SKM-1 (cell line): ENCODE results near the gene FGD6.
A peak's percentile ranks its signal among the peaks of the same experiment; 100 is the strongest.
"Not testable (repeated sequence)": the region's sequence is repeated elsewhere in the genome, so short reads cannot be mapped to it uniquely, and the experiment has no call there.

Source experiments
- DNase-seq: peaks from one replicate; lab custom pipeline; 2025; ENCODE audit not compliant: unreplicated experiment; lab: John Stamatoyannopoulos, UW

FGD6 gene

GRCh38 chr12:95217377-95218149, at the start of gene FGD6, which contains the start of gene VEZT:
Gene FGD6, minus strand, starts transcription at chr12:95217467. Its CDS starts 227 bp downstream, at chr12:95217240.
Gene VEZT, plus strand, starts transcription at chr12:95217807. Its CDS starts 44 bp downstream, at chr12:95217851.
- DNase-seq, result peak; percentile 67

DNA sequence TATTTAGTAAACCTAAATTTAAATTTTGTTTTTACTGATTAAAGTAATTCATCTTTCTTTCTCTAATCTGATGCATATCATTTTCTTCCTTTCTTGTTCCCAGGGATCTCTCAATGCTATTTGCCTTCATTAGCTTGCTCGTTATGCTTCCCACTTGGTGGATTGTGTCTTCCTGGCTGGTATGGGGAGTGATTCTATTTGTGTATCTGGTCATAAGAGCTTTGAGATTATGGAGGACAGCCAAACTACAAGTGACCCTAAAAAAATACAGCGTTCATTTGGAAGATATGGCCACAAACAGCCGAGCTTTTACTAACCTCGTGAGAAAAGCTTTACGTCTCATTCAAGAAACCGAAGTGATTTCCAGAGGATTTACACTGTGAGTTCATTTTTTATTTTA, 49.0 kb upstream of the FGD6 start:
- DNase-seq, result no peak

DNA sequence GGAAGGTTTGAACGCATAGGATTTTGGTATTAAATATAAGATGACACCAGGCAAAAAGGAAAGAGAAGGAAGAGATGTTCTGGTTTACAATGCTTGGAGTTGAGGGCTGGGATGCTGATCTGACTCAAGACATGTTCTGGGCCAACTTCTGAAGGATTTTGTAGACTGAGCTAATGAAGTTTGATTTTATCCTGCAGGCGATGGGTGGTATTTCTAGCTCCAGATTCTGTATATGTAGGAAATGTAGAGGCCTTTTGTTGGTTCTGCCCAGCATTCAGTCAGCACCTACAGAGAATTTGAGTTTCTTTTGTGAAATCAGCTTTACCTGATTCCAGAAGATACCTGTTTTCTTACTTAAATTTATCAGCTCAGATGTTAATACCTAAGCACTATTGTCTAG, 48.5 kb upstream of the FGD6 start:
- no peak for DNase-seq

DNA sequence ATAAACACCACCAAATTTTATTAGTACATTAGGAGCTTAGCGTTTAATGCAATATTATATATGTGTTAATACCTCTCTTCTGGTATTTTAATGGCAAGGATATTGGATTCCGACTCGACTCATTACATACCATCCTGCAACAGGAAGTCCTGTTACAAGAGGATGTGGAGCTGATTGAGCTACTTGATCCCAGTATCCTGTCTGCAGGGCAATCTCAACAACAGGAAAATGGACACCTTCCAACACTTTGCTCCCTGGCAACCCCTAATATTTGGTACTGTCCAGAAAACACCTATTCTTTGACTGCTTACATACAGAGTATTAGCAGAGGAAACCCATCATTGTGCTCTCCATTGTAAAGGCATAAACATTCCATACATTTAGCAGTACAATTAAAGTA, 45.5 kb upstream of the FGD6 start:
- DNase-seq, result no peak

DNA sequence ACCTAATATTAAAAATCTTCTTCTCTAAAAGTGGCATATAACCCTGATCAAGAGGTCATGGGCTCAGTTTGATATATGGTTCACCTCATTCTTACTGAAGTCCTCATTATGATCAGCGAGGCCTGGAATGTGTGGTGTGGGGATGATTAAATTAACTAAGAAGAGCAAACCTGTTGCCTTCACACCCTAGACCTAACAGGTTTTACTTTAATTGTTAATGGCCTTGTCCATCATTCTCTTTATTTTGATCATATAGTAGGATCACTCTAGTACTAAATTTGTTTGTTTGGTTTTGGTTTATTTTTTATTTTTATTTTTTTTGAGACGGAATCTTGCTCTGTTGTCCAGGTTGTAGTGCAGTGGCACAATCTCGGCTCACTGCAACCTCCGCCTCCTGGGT, 43.8 kb upstream of the FGD6 start:
- DNase-seq, result no peak

GRCh38 chr12:95259368-95259767, 42.1 kb upstream of the FGD6 start:
- DNase-seq, result no peak

- DNase-seq, result no peak
Observed at GRCh38 chr12:95258803-95259202, 41.5 kb upstream of the FGD6 start.

DNA sequence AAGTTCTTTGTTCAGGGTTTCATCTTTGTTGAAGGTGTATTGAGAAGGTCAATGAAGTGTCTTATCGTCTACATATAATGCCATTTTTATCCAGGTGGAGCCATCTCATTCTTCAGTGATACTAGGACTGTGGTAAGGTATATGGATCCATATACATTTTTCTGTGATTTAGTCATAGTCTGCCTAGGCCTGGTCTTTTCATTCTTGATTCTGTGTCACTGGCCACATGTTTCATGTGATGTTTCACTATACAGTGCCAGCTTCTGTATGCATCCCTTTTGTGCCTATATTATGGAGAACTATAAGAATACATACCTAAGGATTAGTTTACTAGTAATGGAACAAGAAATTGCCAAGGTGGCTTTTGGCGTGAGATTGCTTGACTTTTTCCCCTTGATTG, 40.9 kb upstream of the FGD6 start:
- no peak for DNase-seq

DNA sequence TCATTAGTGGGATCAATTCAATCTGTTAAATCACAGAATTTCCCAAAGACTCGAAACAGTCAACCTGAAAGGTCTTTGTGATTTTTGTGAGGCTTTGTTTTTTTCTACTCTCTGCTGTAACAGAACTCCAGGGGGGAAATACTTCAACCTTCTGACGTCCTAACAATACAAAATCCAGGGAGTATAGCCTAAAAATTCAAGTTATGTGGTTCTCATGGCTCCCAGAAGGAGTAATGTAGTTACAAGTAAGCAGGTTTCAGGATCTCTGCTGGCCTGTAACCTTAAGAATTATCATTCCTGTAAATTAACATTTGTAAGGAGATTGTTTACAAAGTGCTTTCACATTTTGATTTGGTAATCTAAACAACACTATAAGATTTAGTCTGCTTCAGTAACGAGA, 40.3 kb upstream of the FGD6 start:
- no peak for DNase-seq

DNA sequence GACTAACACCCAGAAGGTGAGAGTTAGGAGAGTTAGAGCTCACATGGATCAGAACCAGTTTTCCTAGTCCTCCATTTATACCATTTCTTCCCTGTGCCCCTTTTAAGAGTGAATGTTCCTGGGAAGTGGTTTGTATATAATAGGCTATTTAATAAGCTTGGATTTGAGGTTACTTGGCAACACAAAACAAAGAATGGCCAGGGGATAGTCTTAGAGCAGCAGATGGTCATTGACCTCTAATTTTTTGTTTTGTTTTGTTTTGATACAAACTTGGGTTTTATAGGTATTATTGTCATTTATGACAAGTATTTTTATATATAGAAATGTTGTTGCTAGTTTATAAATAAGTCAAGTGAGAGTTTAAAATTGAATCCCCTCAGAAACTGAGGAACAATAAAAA, 36.1 kb upstream of the FGD6 start:
- no peak for DNase-seq

DNA sequence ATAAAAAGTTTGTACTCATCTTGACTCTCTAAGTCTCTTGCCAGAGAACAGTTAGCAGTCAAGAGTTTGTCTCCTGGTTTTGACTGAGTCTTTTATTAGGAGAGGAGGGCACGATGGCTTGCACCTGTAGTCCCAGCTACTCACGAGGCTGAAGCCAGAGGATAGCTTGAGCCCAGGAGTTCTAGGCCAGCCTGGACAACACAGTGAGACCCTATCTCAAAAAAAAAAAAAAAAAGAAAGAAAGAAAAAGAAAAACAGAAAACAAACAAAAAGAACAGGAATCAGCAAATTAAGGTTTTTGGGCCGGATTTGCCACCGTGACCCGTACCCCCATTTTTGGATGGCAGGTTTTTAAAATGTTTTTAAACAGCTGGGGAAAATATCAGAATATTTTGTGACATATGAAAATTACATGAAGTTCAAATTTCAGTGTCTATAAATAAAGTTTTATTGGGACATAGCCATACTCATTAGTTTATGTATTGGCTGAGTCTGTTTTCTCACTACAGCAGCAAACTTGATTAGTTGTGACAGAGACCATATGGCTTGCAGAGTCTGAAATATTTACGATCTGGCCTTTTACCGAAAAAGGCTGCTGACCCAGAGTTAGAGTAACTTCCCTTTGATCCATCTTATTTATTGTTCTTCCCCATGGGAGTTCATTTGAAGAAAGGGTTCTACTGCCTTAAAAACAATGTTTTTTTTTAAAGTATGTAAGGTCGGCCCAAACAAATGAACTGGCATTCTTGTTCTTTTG, 31.5 kb upstream of the FGD6 start:
- DNase-seq, result no peak

- no peak for DNase-seq
Observed at GRCh38 chr12:95248095-95248494, 30.8 kb upstream of the FGD6 start.

GRCh38 chr12:95244350-95244749, 27.1 kb upstream of the FGD6 start:
- no peak for DNase-seq

- no peak for DNase-seq
Observed at GRCh38 chr12:95243497-95244183, 26.4 kb upstream of the FGD6 start.

- DNase-seq, result no peak
Observed at GRCh38 chr12:95241761-95242506, 24.7 kb upstream of the FGD6 start.

DNA sequence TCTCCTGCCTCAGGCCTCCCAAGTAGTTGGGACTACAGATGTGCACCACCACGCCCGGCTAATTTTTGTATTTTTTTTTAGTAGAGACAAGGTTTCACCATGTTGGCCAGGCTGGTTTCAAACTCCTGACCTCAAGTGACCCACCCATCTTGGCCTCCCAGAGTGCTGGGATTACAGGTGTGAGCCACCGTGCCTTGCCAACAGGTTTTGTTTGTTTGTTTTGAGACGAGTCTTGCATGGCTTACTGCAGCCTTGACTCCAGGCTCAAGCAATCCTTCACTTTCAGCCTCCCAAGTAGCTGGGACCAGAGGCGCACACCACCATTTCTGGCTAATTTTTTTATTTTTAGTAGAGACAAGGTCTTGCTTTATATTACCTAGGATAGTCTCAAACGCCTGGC, 23.9 kb upstream of the FGD6 start:
- DNase-seq, result not testable (repeated sequence)

DNA sequence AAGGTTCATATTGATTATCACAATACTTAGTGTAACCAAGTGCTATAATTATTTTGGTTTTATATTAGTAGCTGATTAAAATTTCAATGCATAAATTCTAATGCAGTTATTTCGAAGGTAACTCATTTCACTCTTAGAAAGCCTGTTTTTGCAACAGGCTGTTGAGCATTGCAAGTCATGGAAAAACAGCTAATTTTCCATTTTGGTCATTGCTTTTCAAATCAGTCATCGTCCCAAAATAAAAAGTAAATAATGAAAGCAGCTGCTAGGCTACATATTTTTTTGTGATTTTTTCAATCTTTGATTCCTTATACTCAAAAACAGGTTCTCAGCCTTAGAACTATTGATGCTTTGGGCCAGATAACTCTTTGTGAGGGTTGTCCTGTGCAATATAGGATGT, 23.3 kb upstream of the FGD6 start:
- no peak for DNase-seq

- not testable (repeated sequence) for DNase-seq
Observed at GRCh38 chr12:95239835-95240234, 22.6 kb upstream of the FGD6 start.

DNA sequence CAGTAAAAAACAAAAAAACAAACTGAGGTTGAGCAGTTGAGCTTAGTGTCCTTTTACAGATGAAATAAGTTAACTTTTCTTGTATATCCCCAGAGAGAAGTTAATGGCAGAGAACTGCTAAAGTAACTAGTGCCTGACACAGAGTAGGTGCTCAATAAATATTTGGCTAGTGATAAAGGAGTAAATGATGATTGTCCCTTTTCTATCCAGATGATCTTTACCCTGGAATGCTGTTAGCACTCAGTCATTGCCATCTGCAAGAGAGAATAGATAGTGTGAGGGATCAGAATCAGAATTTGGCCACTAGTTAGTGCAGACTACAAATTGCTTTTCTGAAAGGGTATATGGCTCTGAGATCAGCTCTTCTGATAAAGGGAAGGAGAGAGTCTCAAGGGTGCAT, 21.9 kb upstream of the FGD6 start:
- DNase-seq, result no peak

DNA sequence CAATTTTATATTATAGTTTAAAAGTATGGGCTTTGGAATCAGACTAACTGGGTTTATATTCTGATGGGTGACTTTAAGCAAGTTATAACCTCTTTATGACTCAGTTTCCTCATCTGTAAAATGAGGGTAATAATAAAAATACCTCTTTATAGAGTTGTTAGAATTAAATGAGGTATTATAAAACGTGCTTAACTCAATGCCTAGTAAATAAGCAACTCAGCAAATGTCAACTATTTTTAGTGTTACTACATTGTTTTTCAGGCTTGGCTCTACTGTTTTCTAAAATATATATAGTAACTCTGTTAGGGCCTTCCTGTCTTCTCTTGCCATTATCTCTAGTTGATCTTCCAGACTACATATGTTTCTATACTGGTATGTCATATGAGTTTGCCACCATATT, 20.9 kb upstream of the FGD6 start:
- no peak for DNase-seq

DNA sequence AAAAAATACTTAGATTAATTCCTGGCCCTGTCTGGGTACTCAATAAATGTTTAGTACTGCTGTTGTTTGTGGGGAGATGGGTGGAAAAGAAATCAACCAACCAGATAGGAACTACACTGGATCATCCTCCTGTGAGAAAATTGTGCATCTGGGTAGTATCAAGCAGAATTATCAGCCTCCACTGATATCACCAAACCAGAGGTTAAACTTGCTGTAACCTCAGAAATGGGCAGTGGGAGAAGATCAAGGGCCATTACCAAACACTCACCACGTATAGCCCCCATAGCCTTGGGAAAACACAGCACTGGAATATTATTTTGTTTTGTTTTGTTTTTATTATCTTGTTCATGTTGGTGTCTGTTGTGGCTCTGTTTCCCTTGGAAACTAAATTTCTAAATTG, 20.0 kb upstream of the FGD6 start:
- no peak for DNase-seq
